Fibroblast of lung (primary cell): ENCODE results near the gene CLTB. TPM values are rescaled to one million over a fixed set of nuclear protein-coding genes. Genes with fewer than 3 reads are reported as not detected.

Source experiments
- DNase-seq, 2 donors: peaks; one replicate each; pipeline versions ENCODE4 v3.0.0 to v3.0.0-alpha.2; 2010; ENCODE audit warnings: low read depth in 2 of 2
- H2AFZ ChIP-seq: 2 replicates; pipeline ENCODE4 v1.5.1; 2012; ENCODE audit warnings: low read length, control low read depth, inconsistent platforms
- H3K27ac ChIP-seq: 2 replicates; pipeline ENCODE4 v1.5.1; 2011; ENCODE audit warnings: low read length, control low read depth; ENCODE audit not compliant: insufficient read depth
- H3K27me3 ChIP-seq: 2 replicates; pipeline ENCODE4 v1.5.1; 2011; ENCODE audit warnings: mild to moderate bottlenecking, low read length; ENCODE audit not compliant: control insufficient read depth, insufficient read depth
- H3K36me3 ChIP-seq: 2 replicates; pipeline ENCODE4 v1.5.1; 2011; ENCODE audit warnings: low read length; ENCODE audit not compliant: control insufficient read depth, insufficient read depth
- H3K4me1 ChIP-seq: 2 replicates; pipeline ENCODE4 v1.5.1; 2011; ENCODE audit warnings: low read length; ENCODE audit not compliant: control insufficient read depth, insufficient read depth; ENCODE audit errors: extremely low read depth
- H3K4me2 ChIP-seq: 2 replicates; pipeline ENCODE4 v1.5.1; 2011; ENCODE audit warnings: low read length, control low read depth; ENCODE audit not compliant: insufficient read depth; ENCODE audit errors: extremely low read depth
- H3K4me3 ChIP-seq, 4 experiments: fragments of 200-600 bp in 1 of 4; sonication (generic) in 1 of 4; replicated peaks in 1 of 4; 2 replicates each; pipeline ENCODE4 v1.5.1; 2011 to 2016; ENCODE audit warnings: low read length in 4 of 4, low read depth in 3 of 4, mild to moderate bottlenecking in 3 of 4, control low read depth in 2 of 4, inconsistent platforms in 1 of 4, mixed read lengths in 1 of 4; ENCODE audit not compliant: insufficient read depth in 1 of 4; ENCODE audit errors: control extremely low read depth in 1 of 4
- H3K79me2 ChIP-seq: 2 replicates; pipeline ENCODE4 v1.5.1; 2012; ENCODE audit warnings: mild to moderate bottlenecking, low read length, inconsistent platforms; ENCODE audit not compliant: control insufficient read depth, insufficient read depth
- H3K9ac ChIP-seq: 2 replicates; pipeline ENCODE4 v1.5.1; 2011; ENCODE audit warnings: mild to moderate bottlenecking, low read length, control low read depth; ENCODE audit not compliant: insufficient read depth
- H3K9me3 ChIP-seq: 2 replicates; pipeline ENCODE4 v1.5.1; 2012; ENCODE audit warnings: low read depth, low read length; ENCODE audit not compliant: control insufficient read depth, insufficient read depth
- H4K20me1 ChIP-seq: 2 replicates; pipeline ENCODE4 v1.5.1; 2011; ENCODE audit warnings: low read length; ENCODE audit not compliant: control insufficient read depth, insufficient read depth; ENCODE audit errors: extremely low read depth
- EZH2 ChIP-seq: IDR thresholded peaks from 2 replicates; pipeline ENCODE4 v1.5.1; 2012; ENCODE audit warnings: low read length, control low read depth, mild to moderate bottlenecking; ENCODE audit errors: missing control alignments
- polyA plus RNA-seq, 2 donors: library from polyadenylated mRNA; depleted of rRNA in 1 of 2; stranded (reverse) in 1 of 2; unstranded in 1 of 2; fragments of >200 nt; gene quantifications; 2 replicates each; pipeline ENCODE4 v1.2.1, GENCODE V29; 2011 to 2012; ENCODE audit warnings: missing spikeins in 1 of 2
- total RNA-seq: library from RNA; depleted of rRNA; stranded (reverse); fragments of >200 nt; gene quantifications from 2 replicates; pipeline ENCODE4 v1.2.1, GENCODE V29; 2014
- TF ChIP-seq, protein P1 (sequence below), 2 donors: IDR thresholded peaks in 1 of 2; conservative IDR thresholded peaks in 1 of 2; 1 replicate in 1 of 2; 2 replicates in 1 of 2; pipeline ENCODE4 v1.5.1; 2011 to 2012; ENCODE audit warnings: low read length in 2 of 2, control low read depth in 1 of 2, inconsistent platforms in 1 of 2, low read depth in 1 of 2, mild to moderate bottlenecking in 1 of 2

Gene CLTB
- total and polyA plus RNA-seq, 2 donors (not counting 1 experiment from before 2014, with no cell fraction given), result 90.8 to 94.3 TPM

DNA sequence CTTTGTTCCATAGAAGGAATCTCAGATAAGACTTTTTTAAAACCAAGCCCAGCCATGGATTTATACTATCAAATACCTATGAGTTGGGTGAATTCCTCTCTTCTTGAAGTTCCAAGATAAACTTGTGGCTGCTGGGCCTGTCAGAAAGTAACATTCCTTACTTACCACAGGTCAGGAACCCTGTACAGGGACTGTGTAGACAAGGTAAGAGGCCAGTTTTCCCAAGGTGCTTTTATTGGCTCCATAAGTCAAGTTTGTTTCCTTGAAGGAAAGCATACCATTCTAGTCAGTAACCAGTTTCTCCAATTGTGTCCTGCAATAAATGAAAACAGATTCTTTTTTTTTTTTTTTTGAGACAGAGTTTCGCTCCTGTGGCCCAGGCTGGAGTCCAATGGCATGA, 8.8 kb upstream of the CLTB start:
- Histone ChIP-seq H3K9ac (no peak overlapping the region), H2AFZ (no peak overlapping the region), H3K4me3 (no peak overlapping the region), H3K9me3 (no peaks in the 10 kb centered on the region), H3K27ac (no peak overlapping the region), H4K20me1 (no peaks in the 10 kb centered on the region), H3K36me3 (no peaks in the 10 kb centered on the region), H3K4me2 (no peak overlapping the region), H3K79me2 (no peaks in the 10 kb centered on the region), H3K27me3 (no peaks in the 10 kb centered on the region), H3K4me1 (no peaks in the 10 kb centered on the region)
- peak in 1 of 2 donors; percentile 94 for DNase-seq
- no peak for TF ChIP-seq EZH2
- TF ChIP-seq, protein P1, sequence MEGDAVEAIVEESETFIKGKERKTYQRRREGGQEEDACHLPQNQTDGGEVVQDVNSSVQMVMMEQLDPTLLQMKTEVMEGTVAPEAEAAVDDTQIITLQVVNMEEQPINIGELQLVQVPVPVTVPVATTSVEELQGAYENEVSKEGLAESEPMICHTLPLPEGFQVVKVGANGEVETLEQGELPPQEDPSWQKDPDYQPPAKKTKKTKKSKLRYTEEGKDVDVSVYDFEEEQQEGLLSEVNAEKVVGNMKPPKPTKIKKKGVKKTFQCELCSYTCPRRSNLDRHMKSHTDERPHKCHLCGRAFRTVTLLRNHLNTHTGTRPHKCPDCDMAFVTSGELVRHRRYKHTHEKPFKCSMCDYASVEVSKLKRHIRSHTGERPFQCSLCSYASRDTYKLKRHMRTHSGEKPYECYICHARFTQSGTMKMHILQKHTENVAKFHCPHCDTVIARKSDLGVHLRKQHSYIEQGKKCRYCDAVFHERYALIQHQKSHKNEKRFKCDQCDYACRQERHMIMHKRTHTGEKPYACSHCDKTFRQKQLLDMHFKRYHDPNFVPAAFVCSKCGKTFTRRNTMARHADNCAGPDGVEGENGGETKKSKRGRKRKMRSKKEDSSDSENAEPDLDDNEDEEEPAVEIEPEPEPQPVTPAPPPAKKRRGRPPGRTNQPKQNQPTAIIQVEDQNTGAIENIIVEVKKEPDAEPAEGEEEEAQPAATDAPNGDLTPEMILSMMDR (conservative IDR thresholded peaks at IDR 0.05 in 1 of 2, IDR thresholded peaks at IDR 0.05 in 1 of 2; ENCODE audit: low read depth in 1 of 2, low read length in 2 of 2), result no peak

- H3K9ac ChIP-seq, result no peak overlapping the region
- H3K9me3 ChIP-seq, result no peaks in the 10 kb centered on the region
- no peaks in the 10 kb centered on the region for H3K27me3 ChIP-seq
- no peaks in the 10 kb centered on the region for H3K36me3 ChIP-seq
- no peaks in the 10 kb centered on the region for H3K79me2 ChIP-seq
- no peak for DNase-seq
- H4K20me1 ChIP-seq, result no peaks in the 10 kb centered on the region
- H3K4me1 ChIP-seq, result no peaks in the 10 kb centered on the region
- H3K4me3 ChIP-seq, result no peak overlapping the region
- H2AFZ ChIP-seq, result no peak overlapping the region
- H3K4me2 ChIP-seq, result no peak overlapping the region
- H3K27ac ChIP-seq, result no peak overlapping the region
- TF ChIP-seq, protein P1 (conservative IDR thresholded peaks at IDR 0.05 in 1 of 2, IDR thresholded peaks at IDR 0.05 in 1 of 2; ENCODE audit: low read depth in 1 of 2, low read length in 2 of 2), result no peak
- TF ChIP-seq EZH2, result no peak
Observed at GRCh38 chr5:176424181-176424580, 7.8 kb upstream of the CLTB start.

DNA sequence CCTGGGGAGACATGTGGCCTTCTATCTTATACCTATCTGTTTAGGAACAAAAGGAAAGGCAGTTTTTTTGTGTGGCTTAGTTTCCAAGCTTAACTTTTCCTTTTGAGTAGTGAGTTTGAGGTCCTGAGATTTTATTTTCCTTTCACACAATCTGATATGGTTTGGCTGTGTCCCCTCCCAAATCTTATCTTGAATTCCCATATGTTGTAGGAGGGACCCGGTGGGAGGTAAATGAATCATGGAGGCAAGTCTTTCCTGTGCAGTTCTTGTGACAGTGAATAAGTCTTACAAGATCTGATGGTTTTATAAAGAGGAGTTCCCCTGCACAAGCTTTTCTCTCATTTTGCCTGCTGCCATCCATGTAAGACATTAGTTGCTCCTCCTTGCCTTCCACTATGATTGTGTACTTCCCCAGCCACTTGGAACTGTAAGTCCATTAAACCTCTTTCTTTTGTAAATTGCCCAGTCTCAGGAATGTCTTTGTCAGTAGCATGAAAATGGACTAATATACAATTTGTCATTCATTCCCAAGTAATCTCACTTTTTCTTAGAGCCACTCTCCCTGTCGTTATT, 4.7 kb upstream of the CLTB start:
- H3K79me2 ChIP-seq, result peaks cover 1% of the 10 kb centered on the region
- H3K27me3 ChIP-seq, result no peaks in the 10 kb centered on the region
- no peak overlapping the region for H3K4me3 ChIP-seq
- no peak for DNase-seq
- H3K9ac ChIP-seq, result no peak overlapping the region
- H3K36me3 ChIP-seq, result no peaks in the 10 kb centered on the region
- H2AFZ ChIP-seq, result no peak overlapping the region
- no peaks in the 10 kb centered on the region for H3K9me3 ChIP-seq
- TF ChIP-seq EZH2, result no peak
- TF ChIP-seq, protein P1 (conservative IDR thresholded peaks at IDR 0.05 in 1 of 2, IDR thresholded peaks at IDR 0.05 in 1 of 2; ENCODE audit: low read depth in 1 of 2, low read length in 2 of 2), result no peak
- no peaks in the 10 kb centered on the region for H4K20me1 ChIP-seq
- peaks cover 2% of the 10 kb centered on the region for H3K4me1 ChIP-seq
- no peak overlapping the region for H3K27ac ChIP-seq
- no peak overlapping the region for H3K4me2 ChIP-seq
